GM18868 (cell line): Measurements from ENCODE around the gene PIAS4.

Source experiments
- ATAC-seq: cut with Tn5 transposase; IDR thresholded peaks from one replicate; pipeline ENCODE4 v1.9.1; 2021; ENCODE audit warnings: mild to moderate bottlenecking, moderate library complexity; ENCODE audit not compliant: unreplicated experiment

The PIAS4 gene

DNA sequence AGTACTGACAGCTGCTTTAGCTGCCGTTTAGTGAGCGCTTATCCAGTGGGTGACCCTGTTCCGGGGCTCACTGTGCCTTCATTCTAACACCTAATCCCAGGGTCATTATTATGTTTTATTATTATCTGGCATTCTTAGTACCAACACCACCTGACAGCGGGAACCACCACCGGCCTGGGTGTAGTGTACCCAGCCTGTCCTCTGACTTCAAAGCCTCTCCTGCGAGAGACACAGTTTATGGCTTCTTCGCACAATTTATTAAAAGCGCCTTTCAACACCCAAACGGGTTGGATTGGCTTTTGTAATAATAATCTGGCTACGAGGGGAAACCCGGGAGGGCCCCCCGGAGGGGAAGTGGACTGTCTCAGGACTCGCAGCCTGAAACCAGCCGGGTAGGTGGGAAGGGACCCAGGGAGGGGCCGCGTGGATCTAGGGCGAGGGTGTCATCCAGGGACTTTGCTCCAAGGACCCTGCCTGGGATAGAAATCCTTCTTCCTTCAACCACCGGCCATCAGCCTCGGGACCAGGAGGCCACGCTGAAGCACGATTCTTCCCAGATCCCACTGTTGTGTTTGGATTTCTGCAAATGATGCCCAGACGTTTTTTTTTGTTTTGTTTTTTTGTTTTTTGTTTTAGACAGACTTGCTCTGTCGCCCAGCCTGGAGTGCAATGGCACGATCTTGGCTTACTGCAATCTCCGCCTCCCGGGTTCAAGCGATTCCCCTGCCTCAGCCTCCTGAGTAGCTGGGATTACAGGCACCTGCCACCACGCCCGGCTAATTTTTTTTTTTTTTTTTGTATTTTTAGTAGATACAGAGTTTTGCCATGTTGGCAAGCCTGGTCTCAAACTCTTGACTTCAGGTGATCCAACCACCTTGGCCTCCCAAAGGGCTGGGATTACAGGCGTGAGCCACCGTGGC, 60.8 kb downstream of the PIAS4 start:
- ATAC-seq: no peak

DNA sequence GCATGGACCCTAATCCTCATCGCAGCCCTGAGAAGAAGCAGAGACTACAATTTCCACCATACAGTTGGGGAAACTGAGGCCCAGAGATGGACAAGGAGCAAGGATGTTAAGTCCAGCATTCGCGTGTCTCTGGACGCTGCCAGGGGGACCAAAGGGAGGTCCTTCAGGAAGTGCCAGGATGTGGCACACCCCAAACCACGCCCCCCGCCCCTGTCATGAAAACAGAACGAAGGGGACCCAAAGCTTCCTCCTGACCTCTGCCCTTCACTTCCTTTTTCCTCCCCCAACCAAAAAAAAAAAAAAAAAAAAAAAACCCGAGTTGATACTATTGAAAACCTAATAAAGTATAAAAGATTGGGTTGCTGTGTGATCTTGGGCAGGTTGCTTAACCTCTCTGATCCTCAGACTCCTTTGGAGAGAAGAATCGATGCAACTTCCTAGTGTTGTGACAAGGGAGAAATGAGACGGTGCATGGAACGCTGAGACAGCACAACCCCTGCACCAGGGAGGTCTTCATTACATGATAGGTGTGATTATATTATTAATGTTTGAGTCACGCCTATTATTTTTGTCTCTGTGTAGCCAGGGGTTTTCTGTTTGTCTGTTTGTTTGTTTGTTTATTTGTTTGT, 61.9 kb downstream of the PIAS4 start:
- no peak for ATAC-seq

DNA sequence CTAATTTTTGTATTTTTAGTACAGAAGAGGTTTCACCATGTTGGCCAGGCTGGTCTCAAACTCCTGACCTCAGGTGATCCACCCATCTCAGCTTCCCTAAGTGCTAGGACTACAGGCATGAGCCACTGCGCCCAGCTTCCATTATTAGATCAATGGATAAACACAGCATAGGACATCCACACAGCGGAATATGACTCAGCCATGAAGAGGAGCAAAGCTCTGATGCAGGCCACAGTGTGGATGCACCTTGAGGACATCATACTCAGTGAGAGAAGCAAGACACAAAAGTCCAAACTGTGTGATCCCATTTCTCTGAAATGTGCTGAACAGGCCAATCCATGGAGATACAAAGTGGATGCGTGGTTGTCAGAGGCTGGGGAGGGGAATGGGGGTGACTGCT, 64.1 kb downstream of the PIAS4 start:
- no peak for ATAC-seq

DNA sequence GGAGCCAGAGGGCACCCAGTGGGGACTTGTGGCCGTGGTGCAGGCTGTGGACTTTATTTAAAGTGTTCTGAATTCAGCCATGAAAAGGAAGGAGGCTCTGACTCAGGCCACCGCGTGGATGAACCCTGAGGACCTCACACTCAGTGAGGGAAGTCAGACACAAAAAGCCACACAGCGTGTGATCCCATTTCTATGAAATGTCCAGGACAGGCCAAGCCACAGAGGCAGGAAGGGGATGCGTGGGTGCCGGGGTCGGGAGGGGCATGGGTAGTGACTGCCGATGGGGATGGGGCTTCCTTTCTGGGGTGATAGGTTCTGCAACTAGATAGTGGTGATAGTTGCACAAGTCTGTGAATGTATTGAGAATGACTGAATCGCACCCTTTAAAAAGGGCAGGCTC, 67.8 kb downstream of the PIAS4 start:
- ATAC-seq: no peak

DNA sequence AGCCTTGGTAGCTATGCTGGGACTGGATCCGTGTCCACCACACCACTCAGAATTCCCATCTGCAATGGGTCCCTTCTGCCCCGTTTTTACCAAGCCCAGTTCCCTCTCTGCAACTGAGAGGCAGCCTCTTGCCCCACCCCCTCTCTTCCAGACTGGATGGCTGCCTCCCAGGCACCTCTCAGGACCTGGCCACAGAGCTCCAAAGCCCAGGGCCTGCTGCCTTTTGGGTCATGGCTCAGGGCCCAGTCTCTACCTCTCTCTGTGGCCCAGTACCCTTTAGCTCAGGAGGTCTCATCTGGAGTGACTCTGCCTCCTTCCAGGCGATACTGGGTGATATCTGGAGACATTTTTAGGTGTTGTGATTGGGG, 69.5 kb downstream of the PIAS4 start:
- ATAC-seq: no peak

DNA sequence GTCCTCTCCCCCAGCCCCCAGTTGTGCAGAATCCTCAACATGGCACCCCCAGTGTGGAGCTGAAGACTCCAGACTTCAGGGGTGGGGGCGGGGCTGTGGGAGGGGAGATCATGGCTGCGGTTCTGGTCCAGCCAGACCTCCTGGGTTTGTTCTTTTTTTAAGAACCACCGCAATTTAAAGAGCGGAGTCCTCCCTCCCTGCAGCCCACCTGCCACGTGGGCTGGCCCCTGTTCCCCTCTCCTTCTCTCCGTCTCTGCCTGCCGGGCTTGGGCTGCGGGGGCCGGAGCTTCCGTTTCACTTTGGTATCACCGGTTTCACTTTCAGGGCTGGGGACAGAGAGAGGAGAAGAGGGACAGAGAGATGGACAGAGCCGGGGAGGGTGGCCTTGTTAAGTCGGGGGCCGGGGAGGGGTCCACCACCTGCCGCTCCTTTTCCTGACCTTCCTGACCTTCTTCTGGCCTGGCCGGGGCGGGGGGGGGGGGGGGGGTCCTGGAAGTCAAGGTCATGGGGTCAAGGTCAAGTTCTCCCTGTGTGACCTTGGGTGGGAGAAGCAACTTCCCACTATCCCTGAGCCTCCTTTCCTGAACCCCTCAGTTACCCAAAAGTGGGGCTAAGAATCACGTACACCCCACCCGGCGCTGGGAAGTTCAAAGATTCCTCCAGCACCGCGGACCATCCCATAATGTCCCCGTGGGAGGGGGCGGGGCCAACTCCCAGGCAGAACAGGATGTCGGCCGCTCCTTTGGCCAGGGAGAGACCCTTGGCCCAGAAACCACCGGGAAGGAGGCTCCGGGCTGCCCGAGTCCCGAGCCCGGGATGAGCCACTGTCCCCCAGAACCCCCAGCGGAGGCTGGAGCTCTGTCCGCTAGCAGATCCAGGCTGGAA, 70.5 kb downstream of the PIAS4 start:
- no peak for ATAC-seq

DNA sequence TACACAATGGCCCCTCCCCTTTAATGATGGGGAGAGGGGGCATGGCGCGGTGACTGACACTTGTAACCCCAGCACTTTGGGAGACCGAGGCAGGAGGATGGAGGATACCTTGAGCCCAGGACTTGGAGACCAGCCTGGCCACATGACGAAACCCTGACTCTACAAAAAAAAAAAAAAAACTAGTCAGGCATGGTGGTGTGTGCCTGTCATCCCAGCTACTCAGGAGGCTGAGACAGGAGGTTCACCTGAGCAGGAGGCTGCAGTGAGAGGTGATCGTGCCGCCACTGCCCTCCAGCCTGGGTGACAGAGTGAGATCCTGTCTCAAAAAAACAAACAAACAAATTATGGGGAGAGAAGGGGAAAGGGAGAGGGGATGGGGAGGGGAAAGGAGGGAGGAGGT, 72.9 kb downstream of the PIAS4 start:
- no peak for ATAC-seq

DNA sequence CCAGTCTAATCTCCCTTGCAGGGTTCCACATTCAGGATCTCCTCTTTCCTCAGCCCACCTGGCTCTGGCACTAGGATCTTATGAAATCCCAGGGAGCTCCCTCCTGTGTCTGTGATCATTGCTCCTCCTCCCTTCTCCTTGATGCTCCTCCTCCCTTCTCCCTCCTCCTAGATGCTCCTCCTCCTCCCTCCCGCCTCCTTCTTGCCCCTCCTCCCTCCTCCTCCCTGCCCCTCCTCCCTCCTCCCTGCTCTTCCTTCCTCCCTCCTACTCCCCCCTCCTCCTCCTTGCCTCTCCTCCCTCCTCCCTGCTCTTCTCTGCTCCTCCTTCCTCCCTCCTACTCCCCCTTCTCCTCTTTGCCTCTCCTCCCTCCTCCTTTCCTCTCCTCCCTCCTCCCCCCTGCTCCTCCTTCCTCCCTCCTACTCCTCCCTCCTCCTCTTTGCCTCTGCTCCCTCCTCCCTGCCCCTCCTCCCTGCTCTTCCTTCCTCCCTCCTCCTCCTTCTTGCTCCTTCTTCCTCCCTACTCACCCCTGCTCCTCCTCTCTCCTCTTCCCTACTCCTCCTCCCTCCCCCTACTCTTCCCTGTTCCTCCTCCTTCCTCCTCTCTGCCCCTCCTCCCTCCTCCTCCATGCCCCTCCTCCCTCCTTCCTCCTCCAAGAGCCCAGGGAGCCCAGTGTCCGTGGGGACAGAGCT, 74.0 kb downstream of the PIAS4 start:
- ATAC-seq: no peak

DNA sequence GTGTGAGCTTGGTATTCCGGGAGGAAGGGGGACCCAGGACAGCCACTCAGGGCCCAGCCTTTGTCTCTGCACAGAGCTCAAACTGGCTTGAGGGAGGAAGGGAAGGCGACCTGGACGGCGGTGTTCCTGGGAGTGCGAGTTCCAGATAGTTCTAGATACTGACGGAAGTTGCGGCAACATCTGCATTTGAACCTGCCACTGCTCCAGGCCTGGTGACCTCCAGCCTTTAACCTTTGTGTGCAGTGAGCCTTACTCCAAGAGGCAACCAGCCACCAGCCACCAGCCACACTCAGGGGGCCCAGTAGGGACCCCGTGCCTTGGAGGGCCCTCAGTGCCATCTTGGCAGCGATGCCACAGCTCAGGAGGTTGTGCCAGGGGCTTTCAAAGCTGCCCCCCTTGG, 74.6 kb downstream of the PIAS4 start:
- ATAC-seq: no peak

DNA sequence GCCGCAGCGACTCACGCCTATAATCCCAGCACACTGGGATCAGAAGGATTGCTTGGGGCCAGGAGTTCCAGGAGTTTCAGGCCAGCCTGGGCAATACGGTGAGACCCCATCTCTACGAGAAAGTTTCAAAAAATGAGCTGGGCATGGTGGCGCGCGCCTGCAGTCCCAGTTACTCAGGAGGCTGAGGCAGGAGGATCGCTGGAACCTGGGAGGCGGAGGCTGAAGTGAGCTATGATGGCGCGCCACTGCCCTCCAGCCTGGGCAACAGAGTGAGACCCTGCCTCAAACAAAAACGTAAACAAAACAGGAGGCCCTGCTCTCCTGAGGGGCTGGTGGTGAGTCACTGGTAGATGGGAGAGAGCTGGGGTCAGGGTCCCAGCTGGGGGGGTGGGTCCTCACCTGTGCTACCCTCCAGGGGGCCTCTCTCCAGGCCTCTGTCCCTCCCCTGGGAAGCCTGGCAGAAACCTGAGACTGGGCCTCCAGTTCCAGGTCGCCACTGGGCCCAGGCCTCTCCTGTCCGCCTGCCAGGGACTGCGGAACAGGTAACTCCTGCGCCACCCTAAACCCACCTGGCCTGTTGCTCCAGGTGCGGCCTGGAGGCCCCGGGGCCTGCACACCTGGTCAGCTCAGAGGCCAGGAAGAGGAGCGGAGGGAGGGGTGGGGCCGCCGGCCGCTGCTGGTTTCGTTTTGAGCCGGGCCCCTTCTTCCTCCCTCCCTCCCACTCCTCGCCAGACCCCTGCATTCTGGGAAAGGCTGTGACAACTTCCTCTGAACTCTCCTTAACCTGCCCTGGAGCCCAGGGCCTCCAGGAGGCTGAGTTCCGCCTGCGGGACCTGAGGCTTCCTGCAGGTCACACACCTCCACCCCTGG, 76.4 kb downstream of the PIAS4 start:
- ATAC-seq: no peak

DNA sequence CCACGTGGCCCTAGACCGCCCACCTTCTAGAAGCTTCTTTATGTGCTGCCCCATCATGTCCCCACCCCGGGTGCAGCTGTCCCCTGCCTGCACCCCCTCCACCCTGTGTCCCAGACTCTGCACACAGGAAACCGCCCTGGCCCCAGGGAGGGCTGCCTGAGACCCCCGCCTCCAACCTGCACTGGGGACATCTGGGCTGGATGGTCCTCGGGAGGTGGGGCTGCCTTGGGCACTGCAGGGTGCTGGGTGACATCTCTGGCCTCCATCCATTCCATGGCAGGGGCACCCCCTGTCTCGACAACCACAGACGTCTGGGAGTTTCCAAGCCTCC, 77.0 kb downstream of the PIAS4 start:
- no peak for ATAC-seq

DNA sequence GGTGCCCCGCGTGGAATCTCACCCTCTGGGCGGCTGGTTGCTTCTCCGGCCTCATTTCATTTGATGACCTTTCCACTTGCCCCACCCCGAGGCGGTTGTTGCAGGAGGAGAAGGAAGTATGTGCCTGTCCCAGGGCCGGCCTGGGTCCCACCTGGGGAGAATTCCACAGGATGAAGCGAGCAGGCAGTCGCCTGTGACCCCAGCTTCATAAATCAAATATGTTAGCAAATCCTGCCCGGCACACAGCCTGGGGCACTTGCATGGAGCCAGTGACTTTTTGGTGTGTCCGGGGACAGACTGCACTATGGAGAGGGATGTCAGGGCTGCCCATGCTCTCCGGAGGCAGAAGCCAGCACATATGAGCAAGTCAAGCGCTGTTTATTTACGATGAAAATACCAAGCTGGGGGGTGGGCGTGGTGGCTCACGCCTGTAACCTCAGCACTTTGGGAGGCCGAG, 78.9 kb downstream of the PIAS4 start:
- ATAC-seq: no peak

DNA sequence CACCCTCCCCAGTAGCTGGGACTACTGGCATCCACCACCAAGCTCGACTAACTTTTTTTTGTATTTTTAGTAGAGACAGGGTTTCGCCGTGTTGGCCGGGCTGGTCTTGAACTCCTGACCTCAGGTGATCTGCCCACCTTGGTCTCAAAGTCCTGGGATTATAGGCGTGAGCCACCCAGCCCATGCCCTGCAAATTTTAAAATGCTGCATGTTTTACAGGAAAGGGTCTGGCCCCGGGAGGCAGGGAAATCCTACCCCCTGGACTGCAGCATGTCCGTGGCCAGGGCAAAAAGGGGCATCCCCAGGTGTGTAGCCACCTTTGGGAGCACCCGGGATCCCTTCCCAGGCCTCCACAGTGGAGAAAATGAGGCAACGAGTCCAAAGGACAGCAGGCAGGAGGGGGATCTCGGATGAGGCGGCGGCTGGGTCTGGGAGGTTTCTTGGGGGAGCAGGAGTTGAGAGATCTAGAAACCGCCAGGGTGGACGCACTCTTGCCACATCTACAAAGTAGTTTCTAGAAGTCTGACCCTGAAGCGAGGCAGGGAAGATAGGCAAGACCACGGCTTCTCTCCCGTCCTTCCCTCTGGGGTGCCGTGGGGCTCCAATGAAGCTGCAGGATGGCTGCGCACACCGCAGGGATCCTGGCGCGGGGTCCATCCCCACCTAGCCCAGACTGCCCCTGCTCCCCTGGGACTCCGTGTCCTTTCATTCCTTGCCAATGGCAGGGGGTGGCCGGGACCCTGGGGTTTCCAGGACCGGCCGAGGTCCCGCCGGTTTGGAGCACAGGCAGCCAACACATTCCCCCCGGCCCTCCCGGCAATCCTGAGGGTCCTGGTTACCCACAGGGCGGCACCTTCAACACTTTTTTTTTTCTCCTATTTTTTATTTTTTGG, 80.5 kb downstream of the PIAS4 start:
- no peak for ATAC-seq

DNA sequence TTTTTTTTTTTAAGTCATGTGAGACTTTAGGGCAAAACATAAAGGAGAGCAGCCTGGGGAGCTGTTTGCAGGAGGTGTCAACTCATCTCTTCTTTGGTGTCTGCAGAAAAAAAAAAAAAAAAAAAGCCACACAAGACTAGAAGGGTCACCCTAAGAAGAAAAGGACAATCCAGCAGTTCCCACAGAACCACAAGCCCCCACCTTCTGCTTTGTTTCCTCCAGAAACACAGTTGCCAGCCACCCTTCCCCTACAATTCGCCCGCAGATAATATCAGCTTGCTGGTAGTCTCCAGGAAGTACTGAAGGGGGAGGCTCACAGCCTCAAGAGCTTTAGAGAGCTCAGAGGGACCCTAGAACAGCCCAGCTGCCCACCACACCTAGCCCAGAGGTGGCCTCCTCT, 81.4 kb downstream of the PIAS4 start:
- ATAC-seq: no peak
